Omental fat pad (tissue), 4 donors: ENCODE data around the gene SORL1. TPM values are rescaled to one million over a fixed set of nuclear protein-coding genes. Genes with fewer than 3 reads are reported as not detected.

Experiments used
- ATAC-seq: fragments of 150-250 bp; one replicate; pipeline ENCODE4 v1.9.1; 2016; ENCODE audit warnings: mild to moderate bottlenecking, moderate library complexity; ENCODE audit not compliant: low FRiP score
- DNase-seq: peaks from one replicate; pipeline ENCODE4 v3.0.0-alpha.2; 2019; ENCODE audit warnings: low spot score
- total RNA-seq, 4 donors: library from RNA; depleted of rRNA; stranded (reverse); fragments of >200 nt; gene quantifications; one replicate each; pipeline ENCODE4 v1.1.0, GENCODE V29; 2016
- TF ChIP-seq, protein P1 (sequence below), 3 donors: fragments of 450-650 bp; IDR thresholded peaks; one replicate each; pipeline ENCODE4 v1.5.1; 2016 to 2017; ENCODE audit warnings: antibody characterized with exemption in 3 of 3, mild to moderate bottlenecking in 3 of 3, moderate library complexity in 2 of 3

Gene SORL1
- total RNA-seq, 4 donors from 2014 or later = 5.8 to 93.0 (median 11.1) TPM

DNA sequence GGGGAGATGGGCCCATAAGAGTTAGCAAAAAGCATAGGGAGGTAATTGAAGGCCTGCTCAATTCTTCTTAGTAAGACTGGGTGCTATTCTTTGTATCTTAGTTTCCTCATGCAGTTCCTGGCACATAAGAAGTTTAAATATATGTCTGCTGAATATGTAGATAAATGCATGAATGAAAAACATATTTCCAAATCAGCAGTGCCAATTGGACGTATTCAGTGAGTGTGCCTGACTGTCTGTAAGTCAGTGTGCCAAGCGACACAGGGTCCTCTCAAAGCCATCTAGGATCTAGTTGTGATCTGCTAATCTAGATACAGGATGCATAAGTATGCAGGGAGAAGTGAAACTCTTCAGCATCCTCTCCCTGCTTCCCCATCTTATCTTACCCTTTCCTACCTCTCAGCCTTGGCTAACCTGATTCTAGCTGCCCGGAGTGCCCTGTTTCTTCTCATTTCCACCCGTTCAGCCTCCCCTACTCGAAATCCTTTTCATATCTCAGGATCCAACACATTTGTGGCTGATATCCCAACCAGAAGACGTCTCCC is 91.8 kb downstream of the SORL1 start:
- no peak for ATAC-seq
- TF ChIP-seq, protein P1, sequence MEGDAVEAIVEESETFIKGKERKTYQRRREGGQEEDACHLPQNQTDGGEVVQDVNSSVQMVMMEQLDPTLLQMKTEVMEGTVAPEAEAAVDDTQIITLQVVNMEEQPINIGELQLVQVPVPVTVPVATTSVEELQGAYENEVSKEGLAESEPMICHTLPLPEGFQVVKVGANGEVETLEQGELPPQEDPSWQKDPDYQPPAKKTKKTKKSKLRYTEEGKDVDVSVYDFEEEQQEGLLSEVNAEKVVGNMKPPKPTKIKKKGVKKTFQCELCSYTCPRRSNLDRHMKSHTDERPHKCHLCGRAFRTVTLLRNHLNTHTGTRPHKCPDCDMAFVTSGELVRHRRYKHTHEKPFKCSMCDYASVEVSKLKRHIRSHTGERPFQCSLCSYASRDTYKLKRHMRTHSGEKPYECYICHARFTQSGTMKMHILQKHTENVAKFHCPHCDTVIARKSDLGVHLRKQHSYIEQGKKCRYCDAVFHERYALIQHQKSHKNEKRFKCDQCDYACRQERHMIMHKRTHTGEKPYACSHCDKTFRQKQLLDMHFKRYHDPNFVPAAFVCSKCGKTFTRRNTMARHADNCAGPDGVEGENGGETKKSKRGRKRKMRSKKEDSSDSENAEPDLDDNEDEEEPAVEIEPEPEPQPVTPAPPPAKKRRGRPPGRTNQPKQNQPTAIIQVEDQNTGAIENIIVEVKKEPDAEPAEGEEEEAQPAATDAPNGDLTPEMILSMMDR (IDR thresholded peaks at IDR 0.05) = no peak
- no peak for DNase-seq

DNA sequence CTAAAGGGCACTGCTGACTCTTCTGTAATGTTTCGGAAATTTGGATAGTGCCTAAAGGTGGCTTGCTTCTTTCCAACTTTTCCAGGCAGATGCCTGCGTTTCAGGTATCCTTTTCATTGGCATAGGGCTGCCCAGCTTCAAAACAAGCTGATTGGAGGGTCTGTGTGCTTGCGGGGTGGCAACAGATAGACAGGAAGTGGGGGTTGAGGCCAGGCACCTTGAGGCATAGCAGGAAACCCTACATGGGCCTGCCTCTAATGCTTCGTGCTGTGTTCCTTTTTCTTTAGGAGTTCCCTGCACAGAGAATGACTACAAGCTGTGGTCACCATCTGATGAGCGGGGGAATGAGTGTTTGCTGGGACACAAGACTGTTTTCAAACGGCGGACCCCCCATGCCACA is 92.8 kb downstream of the SORL1 start:
- ATAC-seq (no peak), DNase-seq (no peak)
- TF ChIP-seq, protein P1 (IDR thresholded peaks at IDR 0.05) = no peak

DNA sequence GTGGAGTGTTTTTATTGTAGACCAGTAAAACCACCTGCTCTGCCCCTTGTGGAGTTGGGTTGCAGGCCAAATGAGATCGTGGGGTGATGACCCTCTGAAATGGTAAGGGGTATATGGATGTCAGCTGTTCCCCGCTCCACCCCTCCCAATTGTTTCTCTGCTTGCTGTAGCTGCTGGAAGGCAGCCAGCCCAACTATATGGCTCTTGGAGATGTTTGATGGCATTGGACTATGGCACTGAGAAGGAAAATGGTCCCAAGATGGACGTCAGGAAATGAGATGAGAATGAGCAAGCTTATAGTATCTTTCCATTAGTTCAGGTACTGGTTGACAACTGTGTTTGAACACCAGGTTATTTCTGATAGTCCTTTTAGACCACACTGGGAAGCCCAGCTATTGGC is 95.5 kb downstream of the SORL1 start:
- no peak for DNase-seq
- TF ChIP-seq, protein P1 (IDR thresholded peaks at IDR 0.05) = no peak
- ATAC-seq = no peak

DNA sequence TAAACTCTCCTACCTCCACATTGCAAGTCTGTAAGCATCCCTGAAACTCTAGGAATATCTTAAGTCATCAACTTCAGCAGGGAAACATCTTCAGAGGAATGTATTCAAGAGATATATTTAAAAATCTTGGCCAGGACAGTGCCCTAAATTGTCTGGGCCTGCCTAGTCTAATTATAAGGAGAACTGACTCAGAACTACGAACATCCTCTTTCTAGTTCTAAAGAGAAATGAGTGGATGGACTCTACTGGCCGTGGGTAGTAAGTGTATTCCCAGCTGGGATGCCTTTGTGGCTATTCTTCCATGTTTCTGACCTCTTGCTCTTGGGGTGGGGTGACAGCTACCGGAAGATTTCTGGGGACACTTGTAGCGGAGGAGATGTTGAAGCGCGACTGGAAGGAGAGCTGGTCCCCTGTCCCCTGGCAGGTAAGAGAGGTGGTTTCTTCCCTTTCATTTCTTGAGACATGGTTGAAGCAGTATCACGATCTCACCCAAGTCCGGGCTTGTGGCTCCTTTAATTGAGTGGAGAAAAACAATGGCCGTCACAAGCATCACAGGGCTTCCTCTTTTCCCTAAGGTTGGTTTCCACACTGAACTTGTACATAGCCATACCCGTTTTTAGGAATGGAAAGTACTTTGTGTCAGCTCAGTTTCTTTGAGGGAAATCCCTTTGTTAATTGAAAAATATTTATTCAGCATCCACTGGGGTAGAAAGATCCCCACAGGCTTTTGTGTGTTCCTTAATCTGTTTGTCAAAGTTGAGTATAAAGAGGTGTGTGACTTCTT is 98.3 kb downstream of the SORL1 start:
- TF ChIP-seq, protein P1 (IDR thresholded peaks at IDR 0.05) = no peak
- DNase-seq (no peak), ATAC-seq (no peak)

DNA sequence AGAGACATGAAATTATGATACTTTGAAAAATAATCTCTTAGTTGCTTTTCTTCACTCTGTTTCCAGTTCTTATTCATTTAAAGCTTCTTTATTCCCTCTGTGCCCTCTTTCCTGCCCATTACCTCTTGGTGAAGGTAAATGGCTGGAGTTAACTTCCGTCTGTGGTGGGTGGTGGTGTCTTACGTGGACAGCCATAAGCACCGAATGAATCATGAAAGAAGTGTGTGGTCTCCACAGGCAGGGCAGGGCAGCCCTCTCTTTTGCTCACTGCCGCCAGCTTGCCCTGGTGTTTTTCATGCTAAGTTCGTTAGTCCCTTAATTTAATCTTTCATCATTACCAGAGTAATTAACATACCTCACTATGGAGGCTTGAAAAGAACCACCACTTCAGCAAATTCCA is 99.3 kb downstream of the SORL1 start:
- TF ChIP-seq, protein P1 (IDR thresholded peaks at IDR 0.05) = no peak
- DNase-seq (no peak), ATAC-seq (no peak)

DNA sequence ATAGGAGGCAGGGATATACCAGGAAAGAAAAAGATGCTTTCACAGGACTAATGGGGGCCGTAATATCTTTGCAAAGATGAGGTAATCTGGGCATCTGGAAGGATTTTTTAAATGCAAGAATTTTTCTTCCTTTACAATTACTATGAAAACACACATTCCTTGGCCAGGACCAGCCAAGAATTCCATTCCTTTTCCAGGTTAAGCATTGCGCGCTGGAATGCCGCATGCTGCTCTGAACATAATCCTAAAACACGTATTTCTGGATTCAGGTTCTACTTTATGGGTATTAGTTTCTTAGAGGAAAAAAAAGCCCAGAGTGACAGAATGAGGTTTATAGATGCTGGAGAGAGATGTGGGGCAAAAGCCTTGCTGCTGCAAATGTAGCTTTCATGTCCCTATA is 100.0 kb downstream of the SORL1 start:
- no peak for ATAC-seq
- TF ChIP-seq, protein P1 (IDR thresholded peaks at IDR 0.05) = no peak
- DNase-seq = no peak

DNA sequence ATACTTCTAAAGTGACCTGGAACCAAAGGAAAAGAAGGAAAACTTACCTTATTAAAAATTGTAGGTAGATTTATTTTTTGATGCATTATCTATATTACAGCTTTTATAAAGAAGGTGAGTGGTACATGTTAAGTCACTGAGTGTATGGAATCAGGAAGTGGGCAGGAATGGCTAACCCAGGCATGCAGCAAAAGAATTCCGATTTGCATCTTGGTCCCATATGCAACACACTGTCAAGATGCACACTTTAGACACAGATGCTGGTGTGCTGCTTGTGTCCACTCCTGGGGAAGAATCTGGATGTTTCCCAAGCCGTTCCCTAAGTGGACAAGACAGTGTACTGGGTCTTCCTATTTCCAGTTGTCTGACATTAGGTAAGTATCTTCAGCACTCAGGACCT is 100.5 kb downstream of the SORL1 start:
- TF ChIP-seq, protein P1 (IDR thresholded peaks at IDR 0.05) = no peak
- no peak for ATAC-seq
- DNase-seq = no peak
